BLaER1 treated with 17β-estradiol and CSF1 and Interleukin-3, amounts not matched to agents 10 nM and 100 nM (cell line): Measurements from ENCODE around the gene CEP55.
"Not testable (repeated sequence)": the region's sequence is repeated elsewhere in the genome, so short reads cannot be mapped to it uniquely, and the experiment has no call there.

Source experiments
- H3K27ac ChIP-seq, 11 experiments: shearing (Covaris generic); formaldehyde crosslinking; 2 replicates each; pipeline ENCODE4 v1.8.1; 2022
- H3K27me3 ChIP-seq, 11 experiments: shearing (Covaris generic); formaldehyde crosslinking; 2 replicates each; pipeline ENCODE4 v1.8.1; 2022
- H3K36me3 ChIP-seq, 11 experiments: shearing (Covaris generic); formaldehyde crosslinking; 2 replicates each; pipeline ENCODE4 v1.8.1; 2022
- H3K4me1 ChIP-seq, 10 experiments: shearing (Covaris generic); formaldehyde crosslinking; 2 replicates each; pipeline ENCODE4 v1.8.1; 2022
- H3K4me2 ChIP-seq, 11 experiments: shearing (Covaris generic); formaldehyde crosslinking; 2 replicates each; pipeline ENCODE4 v1.8.1; 2022
- H3K4me3 ChIP-seq, 10 experiments: shearing (Covaris generic); formaldehyde crosslinking; 2 replicates each; pipeline ENCODE4 v1.8.1; 2022
- H3K9ac ChIP-seq, 11 experiments: shearing (Covaris generic); formaldehyde crosslinking; 2 replicates each; pipeline ENCODE4 v1.8.1; 2022
- H3K9me3 ChIP-seq, 11 experiments: shearing (Covaris generic); formaldehyde crosslinking; replicated peaks in 1 of 11; 2 replicates each; pipeline ENCODE4 v1.8.1; 2022
- H4K20me1 ChIP-seq, 11 experiments: shearing (Covaris generic); formaldehyde crosslinking; 2 replicates each; pipeline ENCODE4 v1.8.1; 2022
- Cebpa-rat ChIP-seq, 11 experiments: shearing (Covaris generic); IDR thresholded peaks; 2 replicates each; pipeline ENCODE4 v1.8.1; 2022

Gene CEP55

GRCh38 chr10:93542358-93542791 is 46.0 kb downstream of the CEP55 start:
- no peak overlapping the region for H3K4me2 ChIP-seq
- no peak overlapping the region for H3K27ac ChIP-seq
- H3K4me3 ChIP-seq = no peak overlapping the region

GRCh38 chr10:93546995-93547394 is 50.6 kb downstream of the CEP55 start:
- H3K36me3 ChIP-seq, H3K27ac ChIP-seq, H3K4me2 ChIP-seq, H3K9ac ChIP-seq, H3K4me1 ChIP-seq, H3K9me3 ChIP-seq, H3K4me3 ChIP-seq, H4K20me1 ChIP-seq, H3K27me3 ChIP-seq: not testable (repeated sequence)

More at GRCh38 chr10:93542358-93542791, 46.0 kb downstream of the CEP55 start:
- no peaks in the 10 kb centered on the region for H3K36me3 ChIP-seq
- no peaks in the 10 kb centered on the region for H3K27me3 ChIP-seq
- H3K4me1 ChIP-seq = no peaks in the 10 kb centered on the region
- H3K9ac ChIP-seq = no peak overlapping the region
- peaks cover 0 to 7% (median 0%) of the 10 kb centered on the region in 11 experiments; a peak in 1 of 22 replicates for H3K9me3 ChIP-seq
- TF ChIP-seq Cebpa-rat (IDR thresholded peaks at IDR 0.05) = no peak
- no peaks in the 10 kb centered on the region for H4K20me1 ChIP-seq

GRCh38 chr10:93547522-93547921 is 51.1 kb downstream of the CEP55 start:
- Histone ChIP-seq H3K9ac (no peak overlapping the region), H4K20me1 (no peaks in the 10 kb centered on the region), H3K4me1 (no peaks in the 10 kb centered on the region), H3K9me3 (no peaks in the 10 kb centered on the region), H3K27ac (no peak overlapping the region), H3K4me2 (no peak overlapping the region), H3K36me3 (no peaks in the 10 kb centered on the region), H3K4me3 (no peak overlapping the region), H3K27me3 (no peaks in the 10 kb centered on the region)
- no peak for TF ChIP-seq Cebpa-rat (IDR thresholded peaks at IDR 0.05)

- no peak for TF ChIP-seq Cebpa-rat (IDR thresholded peaks at IDR 0.05)
- no peaks in the 10 kb centered on the region for H3K4me1 ChIP-seq
- no peak overlapping the region for H3K4me2 ChIP-seq
- H3K27ac ChIP-seq = no peak overlapping the region
- no peaks in the 10 kb centered on the region for H3K36me3 ChIP-seq
- no peak overlapping the region for H3K4me3 ChIP-seq
- no peaks in the 10 kb centered on the region for H3K9me3 ChIP-seq
- H3K9ac ChIP-seq = no peak overlapping the region
- H3K27me3 ChIP-seq = no peaks in the 10 kb centered on the region
- H4K20me1 ChIP-seq = no peaks in the 10 kb centered on the region
Measured at GRCh38 chr10:93548376-93549071, 52.1 kb downstream of the CEP55 start.

GRCh38 chr10:93550606-93551005 is 54.2 kb downstream of the CEP55 start:
- Histone ChIP-seq H4K20me1 (no peaks in the 10 kb centered on the region), H3K27me3 (no peaks in the 10 kb centered on the region), H3K36me3 (no peaks in the 10 kb centered on the region), H3K9me3 (no peaks in the 10 kb centered on the region), H3K4me3 (no peak overlapping the region), H3K27ac (no peak overlapping the region), H3K4me1 (peaks cover 0 to 8% (median 0%) of the 10 kb centered on the region in 10 experiments; a peak in 6 of 20 replicates), H3K9ac (no peak overlapping the region), H3K4me2 (no peak overlapping the region)
- no peak for TF ChIP-seq Cebpa-rat (IDR thresholded peaks at IDR 0.05)

- Histone ChIP-seq H3K9me3 (no peaks in the 10 kb centered on the region), H3K4me2 (no peak overlapping the region), H3K4me1 (peaks cover 0 to 24% (median 0%) of the 10 kb centered on the region in 10 experiments; a peak in 7 of 20 replicates), H3K27ac (no peak overlapping the region), H4K20me1 (no peaks in the 10 kb centered on the region), H3K9ac (no peak overlapping the region), H3K4me3 (no peak overlapping the region), H3K36me3 (no peaks in the 10 kb centered on the region), H3K27me3 (no peaks in the 10 kb centered on the region)
- no peak for TF ChIP-seq Cebpa-rat (IDR thresholded peaks at IDR 0.05)
Measured at GRCh38 chr10:93552780-93553179, 56.4 kb downstream of the CEP55 start.

- Histone ChIP-seq H3K4me2 (no peak overlapping the region), H3K27me3 (no peaks in the 10 kb centered on the region), H3K9ac (no peak overlapping the region), H3K36me3 (no peaks in the 10 kb centered on the region), H3K4me1 (peaks cover 0 to 24% (median 0%) of the 10 kb centered on the region in 10 experiments; a peak in 7 of 20 replicates), H3K4me3 (no peak overlapping the region), H3K9me3 (no peaks in the 10 kb centered on the region), H3K27ac (no peak overlapping the region), H4K20me1 (no peaks in the 10 kb centered on the region)
- no peak for TF ChIP-seq Cebpa-rat (IDR thresholded peaks at IDR 0.05)
Measured at GRCh38 chr10:93553482-93554315, 57.3 kb downstream of the CEP55 start.

- H3K4me1 ChIP-seq = peaks cover 0 to 24% (median 0%) of the 10 kb centered on the region in 10 experiments; a peak in 7 of 20 replicates
- H3K9ac ChIP-seq = no peak overlapping the region
- no peak overlapping the region for H3K27ac ChIP-seq
- H4K20me1 ChIP-seq = no peaks in the 10 kb centered on the region
- H3K9me3 ChIP-seq = no peaks in the 10 kb centered on the region
- H3K4me3 ChIP-seq = no peak overlapping the region
- no peaks in the 10 kb centered on the region for H3K27me3 ChIP-seq
- TF ChIP-seq Cebpa-rat (IDR thresholded peaks at IDR 0.05) = no peak
- H3K36me3 ChIP-seq = no peaks in the 10 kb centered on the region
- H3K4me2 ChIP-seq = no peak overlapping the region
Measured at GRCh38 chr10:93554316-93554663, 57.9 kb downstream of the CEP55 start.

- H4K20me1 ChIP-seq = no peaks in the 10 kb centered on the region
- peaks cover 0 to 24% (median 0%) of the 10 kb centered on the region in 10 experiments; a peak in 7 of 20 replicates for H3K4me1 ChIP-seq
- H3K27me3 ChIP-seq = no peaks in the 10 kb centered on the region
- peak overlapping the region in 1 of 11 experiments; percentile 40; a peak in 1 of 22 replicates for H3K9ac ChIP-seq
- no peaks in the 10 kb centered on the region for H3K9me3 ChIP-seq
- no peak for TF ChIP-seq Cebpa-rat (IDR thresholded peaks at IDR 0.05)
- H3K36me3 ChIP-seq = no peaks in the 10 kb centered on the region
- H3K4me2 ChIP-seq = peak overlapping the region in 3 of 11 experiments; percentile 32 to 79 (median 52); a peak in 6 of 22 replicates
- peak overlapping the region in 2 of 11 experiments; percentile 50 to 66; a peak in 3 of 22 replicates for H3K27ac ChIP-seq
- H3K4me3 ChIP-seq = no peak overlapping the region
Measured at GRCh38 chr10:93554760-93555432, 58.5 kb downstream of the CEP55 start.
